ENCODE measurements around the gene DPAGT1.
"Not testable (repeated sequence)": the region's sequence is repeated elsewhere in the genome, so short reads cannot be mapped to it uniquely, and the experiment has no call there.

DPAGT1 gene

DNA sequence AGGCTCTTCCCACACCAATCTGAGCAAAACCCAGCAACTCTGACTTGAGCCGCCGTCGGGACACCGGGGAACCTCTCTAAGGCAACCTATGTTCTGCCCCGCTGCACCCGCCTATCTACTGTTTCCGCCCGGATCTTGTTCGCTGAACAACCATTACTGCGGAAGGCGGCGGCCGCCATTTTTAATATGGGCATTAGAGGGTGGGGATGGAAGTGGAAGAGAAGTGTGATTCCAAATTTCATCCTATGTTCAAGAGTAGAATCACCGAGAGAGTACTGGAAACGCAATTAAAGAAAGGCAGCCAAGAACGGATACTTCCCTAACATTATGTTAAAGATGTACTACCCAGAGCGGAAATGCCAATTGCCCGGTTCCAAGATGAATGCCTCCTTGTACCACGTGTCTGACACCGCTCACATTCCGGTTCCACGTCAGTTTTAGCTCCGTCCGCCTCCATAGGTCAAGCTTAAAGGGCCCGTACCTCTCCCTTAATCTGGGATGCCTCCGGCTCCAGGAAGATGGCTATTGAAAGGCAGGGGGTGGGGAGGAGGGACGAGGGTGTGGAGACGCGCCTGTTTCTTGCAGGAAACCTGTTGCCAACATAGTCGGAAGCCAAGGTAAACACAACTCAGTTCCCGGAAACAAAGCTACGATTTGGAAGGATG lies at the start of gene DPAGT1:
DPAGT1 (minus strand) TSS at position 95 of the 665 bp plus-strand sequence. CDS start 198 bp downstream, outside the sequence.
- Histone ChIP-seq H3K27me3 (ENCODE audit: control insufficient read depth in 2 of 2, insufficient read depth in 2 of 2, low read length in 2 of 2) (no peaks in the 10 kb centered on the region), H3K36me3 (ENCODE audit: control insufficient read depth in 2 of 2, insufficient read depth in 2 of 2, low read length in 2 of 2) (peaks cover 11 to 15% of the 10 kb centered on the region in 2 donors), H3K4me3 (ENCODE audit: low read length in 2 of 2) (peak within 1 kb of the TSS; percentile 93 to 94), H3K9ac (ENCODE audit: low read depth in 1 of 2, low read length in 2 of 2) (peak within 1 kb of the TSS; percentile 83 to 91), H3K27ac (ENCODE audit: low read depth in 2 of 2, low read length in 2 of 2) (peak within 1 kb of the TSS; percentile 95 to 98), H3K9me3 (ENCODE audit: control insufficient read depth in 2 of 2, low read length in 2 of 2) (no peaks in the 10 kb centered on the region), H3K4me1 (ENCODE audit: control insufficient read depth in 2 of 2, insufficient read depth in 2 of 2, low read length in 2 of 2) (peaks cover 29 to 35% of the 10 kb centered on the region in 2 donors)

DNA sequence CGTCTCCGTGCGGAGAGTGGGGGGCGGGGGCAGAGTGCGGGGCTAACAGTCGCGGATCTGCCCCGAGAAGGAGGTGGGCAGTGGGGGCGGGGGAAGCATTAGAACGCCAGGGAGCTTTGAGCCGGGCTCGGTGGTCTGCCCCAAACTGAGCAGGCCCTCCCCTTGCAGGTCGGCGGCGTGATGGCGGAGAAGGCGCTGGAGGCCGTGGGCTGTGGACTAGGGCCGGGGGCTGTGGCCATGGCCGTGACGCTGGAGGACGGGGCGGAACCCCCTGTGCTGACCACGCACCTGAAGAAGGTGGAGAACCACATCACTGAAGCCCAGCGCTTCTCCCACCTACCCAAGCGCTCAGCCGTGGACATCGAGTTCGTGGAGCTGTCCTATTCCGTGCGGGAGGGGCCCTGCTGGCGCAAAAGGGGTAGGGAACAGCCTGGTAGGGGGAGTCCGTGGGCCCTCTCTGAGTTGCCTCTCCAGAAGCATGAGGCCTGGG lies 48.2 kb upstream of the DPAGT1 start:
- no peak overlapping the region for H3K4me3 ChIP-seq (ENCODE audit: low read length in 2 of 2)
- no peaks in the 10 kb centered on the region for H3K9me3 ChIP-seq (ENCODE audit: control insufficient read depth in 2 of 2, low read length in 2 of 2)
- peaks cover 0 to 5% of the 10 kb centered on the region in 2 donors for H3K4me1 ChIP-seq (ENCODE audit: control insufficient read depth in 2 of 2, insufficient read depth in 2 of 2, low read length in 2 of 2)
- no peaks in the 10 kb centered on the region for H3K36me3 ChIP-seq (ENCODE audit: control insufficient read depth in 2 of 2, insufficient read depth in 2 of 2, low read length in 2 of 2)
- no peak overlapping the region for H3K27ac ChIP-seq (ENCODE audit: low read depth in 2 of 2, low read length in 2 of 2)
- H3K27me3 ChIP-seq (ENCODE audit: control insufficient read depth in 2 of 2, insufficient read depth in 2 of 2, low read length in 2 of 2), result peaks cover 37 to 52% of the 10 kb centered on the region in 2 donors
- no peak overlapping the region for H3K9ac ChIP-seq (ENCODE audit: low read depth in 1 of 2, low read length in 2 of 2)

DNA sequence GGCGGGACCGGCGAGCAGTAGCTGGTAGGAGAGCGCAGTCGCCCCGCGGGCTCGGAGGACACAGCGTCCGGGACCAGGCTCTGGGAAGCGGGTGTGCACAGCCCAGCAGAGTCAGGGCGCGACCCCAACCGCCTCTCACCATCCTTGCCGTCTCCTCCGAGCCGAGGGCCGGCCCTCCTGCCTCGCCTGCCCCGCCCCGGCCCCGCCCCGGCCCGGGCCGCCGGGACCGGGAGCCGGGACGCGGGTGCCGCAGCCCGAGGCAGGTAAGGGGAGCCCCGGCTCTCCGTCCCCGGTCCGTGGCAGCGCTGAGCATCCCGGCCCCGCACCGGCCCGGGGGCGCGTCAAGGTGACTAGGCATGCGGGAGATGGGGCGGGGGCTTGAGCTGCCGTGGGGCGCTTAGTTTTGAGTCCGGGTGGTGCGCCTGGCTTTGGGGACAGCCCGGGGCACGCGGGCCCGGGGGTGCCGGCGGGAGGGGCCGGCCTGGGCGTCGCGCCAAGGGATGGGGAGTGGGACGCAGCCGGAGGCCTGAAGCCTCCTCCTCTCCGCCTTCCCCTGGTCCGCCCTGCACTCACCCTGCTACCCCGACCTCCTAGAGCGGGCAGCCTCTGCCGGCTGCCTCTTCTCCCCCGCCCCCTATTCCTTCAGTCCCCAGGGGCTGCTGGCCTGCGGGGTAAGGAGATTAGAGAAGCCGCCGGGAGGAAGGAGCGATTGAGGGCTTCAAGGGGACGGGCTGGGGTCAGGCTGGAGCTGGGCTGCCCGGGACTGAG lies 47.5 kb upstream of the DPAGT1 start, which contains the start of gene ABCG4:
ABCG4 (plus strand) TSS at position 35 of the 768 bp plus-strand sequence. CDS start 914 bp downstream, outside the sequence.
- Histone ChIP-seq H3K9me3 (ENCODE audit: control insufficient read depth in 2 of 2, low read length in 2 of 2) (no peaks in the 10 kb centered on the region), H3K36me3 (ENCODE audit: control insufficient read depth in 2 of 2, insufficient read depth in 2 of 2, low read length in 2 of 2) (no peaks in the 10 kb centered on the region), H3K27me3 (ENCODE audit: control insufficient read depth in 2 of 2, insufficient read depth in 2 of 2, low read length in 2 of 2) (peaks cover 35 to 52% of the 10 kb centered on the region in 2 donors), H3K27ac (ENCODE audit: low read depth in 2 of 2, low read length in 2 of 2) (no peak within 1 kb of the TSS), H3K4me1 (ENCODE audit: control insufficient read depth in 2 of 2, insufficient read depth in 2 of 2, low read length in 2 of 2) (peaks cover 0 to 5% of the 10 kb centered on the region in 2 donors), H3K9ac (ENCODE audit: low read depth in 1 of 2, low read length in 2 of 2) (no peak within 1 kb of the TSS), H3K4me3 (ENCODE audit: low read length in 2 of 2) (peak within 1 kb of the TSS; percentile 44 to 57)

DNA sequence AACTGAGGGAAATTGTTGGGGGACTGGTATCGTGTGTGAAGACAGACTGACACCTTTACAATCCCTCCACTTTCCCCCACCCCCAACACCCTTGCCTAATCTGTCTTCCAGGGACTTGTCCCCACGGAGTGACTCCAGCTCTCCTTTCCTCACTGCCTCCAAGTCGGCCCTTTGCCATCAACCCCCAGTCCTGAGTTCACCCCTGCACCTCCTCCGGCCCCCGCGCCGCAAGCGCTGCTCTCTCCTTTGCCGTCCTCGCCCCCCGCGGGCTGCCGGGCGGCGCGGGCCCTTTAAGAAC lies 47.0 kb upstream of the DPAGT1 start:
- no peaks in the 10 kb centered on the region for H3K9me3 ChIP-seq (ENCODE audit: control insufficient read depth in 2 of 2, low read length in 2 of 2)
- no peak overlapping the region for H3K9ac ChIP-seq (ENCODE audit: low read depth in 1 of 2, low read length in 2 of 2)
- no peaks in the 10 kb centered on the region for H3K36me3 ChIP-seq (ENCODE audit: control insufficient read depth in 2 of 2, insufficient read depth in 2 of 2, low read length in 2 of 2)
- peaks cover 30 to 50% of the 10 kb centered on the region in 2 donors for H3K27me3 ChIP-seq (ENCODE audit: control insufficient read depth in 2 of 2, insufficient read depth in 2 of 2, low read length in 2 of 2)
- peak overlapping the region; percentile 44 to 57 for H3K4me3 ChIP-seq (ENCODE audit: low read length in 2 of 2)
- H3K27ac ChIP-seq (ENCODE audit: low read depth in 2 of 2, low read length in 2 of 2), result no peak overlapping the region
- peaks cover 0 to 5% of the 10 kb centered on the region in 2 donors for H3K4me1 ChIP-seq (ENCODE audit: control insufficient read depth in 2 of 2, insufficient read depth in 2 of 2, low read length in 2 of 2)

DNA sequence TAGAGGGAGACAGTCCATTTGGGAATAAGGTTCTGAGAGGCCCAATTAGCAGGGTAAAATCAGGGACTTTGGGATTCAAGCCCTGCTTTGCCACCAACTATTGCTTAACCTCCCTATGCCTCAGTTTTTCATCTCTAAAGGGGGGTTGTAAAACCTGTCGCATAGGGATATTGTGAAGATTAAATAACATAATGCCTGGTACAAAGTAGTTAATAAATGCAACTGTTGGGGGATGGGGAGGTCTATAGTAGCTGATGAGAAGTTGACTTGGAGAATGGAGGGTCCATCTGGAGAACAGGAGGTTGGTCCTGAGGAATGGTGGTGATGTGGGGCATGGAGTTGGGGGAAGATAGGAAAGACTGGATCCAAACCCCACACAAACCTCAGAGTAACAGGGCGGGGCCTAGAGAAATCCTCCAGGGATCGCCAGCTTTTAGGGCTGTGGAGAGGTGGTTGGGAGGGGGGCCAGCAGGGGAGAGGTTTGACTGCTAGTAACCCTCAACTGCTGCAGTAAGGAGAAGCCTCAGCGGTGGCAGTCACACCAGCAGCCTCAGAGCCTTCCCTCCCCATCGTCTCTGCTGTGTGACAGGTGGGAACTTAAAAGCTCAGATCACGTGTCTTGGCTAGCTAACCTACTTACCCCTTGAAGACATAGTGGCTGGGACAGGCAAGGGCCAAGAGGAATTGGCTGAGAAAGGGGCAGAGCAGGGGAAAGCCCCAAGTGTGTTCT lies 46.1 kb upstream of the DPAGT1 start:
- Histone ChIP-seq H3K27me3 (ENCODE audit: control insufficient read depth in 2 of 2, insufficient read depth in 2 of 2, low read length in 2 of 2) (peaks cover 30 to 42% of the 10 kb centered on the region in 2 donors), H3K9me3 (ENCODE audit: control insufficient read depth in 2 of 2, low read length in 2 of 2) (no peaks in the 10 kb centered on the region), H3K9ac (ENCODE audit: low read depth in 1 of 2, low read length in 2 of 2) (no peak overlapping the region), H3K4me3 (ENCODE audit: low read length in 2 of 2) (no peak overlapping the region), H3K27ac (ENCODE audit: low read depth in 2 of 2, low read length in 2 of 2) (no peak overlapping the region), H3K4me1 (ENCODE audit: control insufficient read depth in 2 of 2, insufficient read depth in 2 of 2, low read length in 2 of 2) (peaks cover 0 to 5% of the 10 kb centered on the region in 2 donors), H3K36me3 (ENCODE audit: control insufficient read depth in 2 of 2, insufficient read depth in 2 of 2, low read length in 2 of 2) (no peaks in the 10 kb centered on the region)

DNA sequence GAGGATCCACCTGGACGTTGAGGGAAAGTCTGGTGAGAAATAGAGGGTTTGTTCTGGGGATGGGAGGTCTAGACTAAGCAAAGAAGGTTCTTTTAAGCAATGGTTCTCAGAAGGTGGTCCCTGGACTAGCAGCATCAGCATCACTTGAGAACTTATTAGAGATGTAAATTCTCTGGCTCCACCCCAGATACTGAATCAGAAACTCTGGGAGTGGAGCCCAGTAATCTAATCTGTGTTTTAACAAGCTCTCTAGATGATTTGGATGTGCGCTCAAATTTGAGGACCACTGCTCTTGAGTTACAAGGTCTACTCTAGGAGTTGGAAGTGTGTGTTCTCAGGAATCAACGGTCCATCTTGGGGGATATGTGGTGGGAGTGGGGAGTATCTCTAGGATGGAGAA lies 43.9 kb upstream of the DPAGT1 start:
- no peak overlapping the region for H3K4me3 ChIP-seq (ENCODE audit: low read length in 2 of 2)
- no peaks in the 10 kb centered on the region for H3K9me3 ChIP-seq (ENCODE audit: control insufficient read depth in 2 of 2, low read length in 2 of 2)
- peaks cover 0 to 5% of the 10 kb centered on the region in 2 donors for H3K4me1 ChIP-seq (ENCODE audit: control insufficient read depth in 2 of 2, insufficient read depth in 2 of 2, low read length in 2 of 2)
- H3K27me3 ChIP-seq (ENCODE audit: control insufficient read depth in 2 of 2, insufficient read depth in 2 of 2, low read length in 2 of 2), result peaks cover 27 to 33% of the 10 kb centered on the region in 2 donors
- no peak overlapping the region for H3K9ac ChIP-seq (ENCODE audit: low read depth in 1 of 2, low read length in 2 of 2)
- H3K36me3 ChIP-seq (ENCODE audit: control insufficient read depth in 2 of 2, insufficient read depth in 2 of 2, low read length in 2 of 2), result no peaks in the 10 kb centered on the region
- no peak overlapping the region for H3K27ac ChIP-seq (ENCODE audit: low read depth in 2 of 2, low read length in 2 of 2)

DNA sequence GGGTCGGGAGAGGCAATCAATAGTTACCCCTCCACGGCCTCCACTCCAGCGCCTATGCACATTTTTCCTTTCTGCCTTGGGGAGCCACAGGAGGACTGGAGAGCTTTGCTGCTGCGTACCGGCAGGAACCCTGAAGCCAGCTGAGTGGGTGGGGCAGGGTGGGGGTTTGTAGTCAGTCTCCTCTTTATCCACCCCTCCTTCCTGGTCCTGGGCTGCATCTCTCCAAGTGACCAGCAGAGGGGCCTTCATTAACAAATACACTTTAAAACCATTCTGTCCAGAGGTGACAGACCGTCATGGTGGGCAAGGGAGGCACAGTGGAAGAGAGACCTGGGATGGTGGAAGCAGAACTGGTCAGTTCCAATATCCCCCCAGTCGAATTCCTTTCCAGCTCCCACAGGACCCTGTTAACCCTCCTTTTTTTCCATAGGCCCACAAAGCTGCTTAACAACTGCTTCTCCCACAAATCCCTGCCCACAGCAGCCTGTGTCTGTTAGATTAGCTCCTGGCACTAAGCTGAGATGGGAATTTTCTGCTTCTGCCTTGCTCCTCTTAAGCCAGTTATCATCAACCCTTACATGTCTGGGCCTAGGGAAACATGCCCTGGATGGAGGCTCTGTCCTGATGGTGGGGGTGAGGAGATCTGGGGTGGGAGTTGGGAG lies 43.3 kb upstream of the DPAGT1 start:
- H3K4me1 ChIP-seq (ENCODE audit: control insufficient read depth in 2 of 2, insufficient read depth in 2 of 2, low read length in 2 of 2), result peaks cover 0 to 5% of the 10 kb centered on the region in 2 donors
- H3K4me3 ChIP-seq (ENCODE audit: low read length in 2 of 2), result no peak overlapping the region
- no peak overlapping the region for H3K9ac ChIP-seq (ENCODE audit: low read depth in 1 of 2, low read length in 2 of 2)
- no peaks in the 10 kb centered on the region for H3K9me3 ChIP-seq (ENCODE audit: control insufficient read depth in 2 of 2, low read length in 2 of 2)
- H3K36me3 ChIP-seq (ENCODE audit: control insufficient read depth in 2 of 2, insufficient read depth in 2 of 2, low read length in 2 of 2), result no peaks in the 10 kb centered on the region
- no peak overlapping the region for H3K27ac ChIP-seq (ENCODE audit: low read depth in 2 of 2, low read length in 2 of 2)
- peaks cover 21 to 27% of the 10 kb centered on the region in 2 donors for H3K27me3 ChIP-seq (ENCODE audit: control insufficient read depth in 2 of 2, insufficient read depth in 2 of 2, low read length in 2 of 2)

DNA sequence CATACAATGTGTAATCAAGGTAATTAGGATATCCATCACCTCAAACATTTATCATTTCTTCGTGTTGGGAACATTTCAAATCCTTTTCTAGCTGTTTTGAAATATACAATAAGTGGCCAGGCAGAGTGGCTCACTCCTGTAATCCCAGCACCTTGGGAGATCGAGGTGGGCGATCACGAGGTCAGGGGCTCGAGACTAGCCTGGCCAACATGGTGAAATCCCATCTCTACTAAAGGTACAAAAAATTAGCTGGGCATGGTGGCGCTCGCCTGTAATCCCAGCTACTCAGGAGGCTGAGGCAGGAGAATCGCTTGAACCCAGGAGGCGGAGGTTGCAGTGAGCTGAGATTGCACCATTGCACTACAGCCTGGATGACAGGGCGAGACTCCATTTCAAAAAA lies 37.6 kb upstream of the DPAGT1 start:
- not testable (repeated sequence) for H3K36me3 ChIP-seq (ENCODE audit: control insufficient read depth in 2 of 2, insufficient read depth in 2 of 2, low read length in 2 of 2); H3K4me1 ChIP-seq (ENCODE audit: control insufficient read depth in 2 of 2, insufficient read depth in 2 of 2, low read length in 2 of 2); H3K4me3 ChIP-seq (ENCODE audit: low read length in 2 of 2); H3K9ac ChIP-seq (ENCODE audit: low read depth in 1 of 2, low read length in 2 of 2); H3K27me3 ChIP-seq (ENCODE audit: control insufficient read depth in 2 of 2, insufficient read depth in 2 of 2, low read length in 2 of 2); H3K27ac ChIP-seq (ENCODE audit: low read depth in 2 of 2, low read length in 2 of 2); H3K9me3 ChIP-seq (ENCODE audit: control insufficient read depth in 2 of 2, low read length in 2 of 2)

DNA sequence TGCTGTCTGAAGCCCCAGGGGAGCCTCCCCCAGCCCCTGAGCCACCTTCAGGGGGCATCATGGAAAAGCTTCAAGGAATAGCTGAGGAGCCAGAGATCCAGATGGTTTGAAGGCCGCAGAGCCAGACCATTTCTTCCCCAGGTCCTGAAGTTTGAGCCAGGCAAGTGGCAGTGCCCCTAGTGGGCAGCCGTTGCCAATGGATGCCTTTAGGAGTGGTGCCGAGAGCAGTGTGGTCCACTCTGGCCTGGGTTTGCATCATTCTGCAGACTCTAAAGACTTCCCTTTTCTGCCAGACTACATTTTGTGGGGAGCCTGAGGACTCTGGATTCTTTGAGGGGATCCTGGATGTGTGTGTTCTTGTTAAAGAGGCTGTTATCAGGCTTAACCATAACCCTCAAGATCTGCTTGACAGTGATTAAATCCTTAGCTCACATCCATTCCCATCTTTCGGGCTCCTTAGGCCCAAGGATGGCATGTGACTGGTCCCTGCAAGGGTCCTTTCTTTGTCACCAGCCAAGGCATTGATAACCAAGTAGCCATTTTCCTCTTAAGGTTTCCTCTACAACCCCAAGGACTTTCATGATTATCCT lies 32.8 kb upstream of the DPAGT1 start:
- Histone ChIP-seq H3K27ac (ENCODE audit: low read depth in 2 of 2, low read length in 2 of 2) (no peak overlapping the region), H3K27me3 (ENCODE audit: control insufficient read depth in 2 of 2, insufficient read depth in 2 of 2, low read length in 2 of 2) (no peaks in the 10 kb centered on the region), H3K36me3 (ENCODE audit: control insufficient read depth in 2 of 2, insufficient read depth in 2 of 2, low read length in 2 of 2) (peaks cover 42 to 45% of the 10 kb centered on the region in 2 donors), H3K9me3 (ENCODE audit: control insufficient read depth in 2 of 2, low read length in 2 of 2) (no peaks in the 10 kb centered on the region), H3K4me3 (ENCODE audit: low read length in 2 of 2) (no peak overlapping the region), H3K4me1 (ENCODE audit: control insufficient read depth in 2 of 2, insufficient read depth in 2 of 2, low read length in 2 of 2) (no peaks in the 10 kb centered on the region), H3K9ac (ENCODE audit: low read depth in 1 of 2, low read length in 2 of 2) (no peak overlapping the region)
